Fibroblast of skin of abdomen (primary cell): ENCODE results near the gene EFNA3.

Experiments
- DNase-seq: peaks from one replicate; pipeline ENCODE4 v3.0.0-alpha.2; 2013

EFNA3 gene

GRCh38 chr1:155133799-155134281 is 55.2 kb downstream of the EFNA3 start:
- no peak for DNase-seq

GRCh38 chr1:155134322-155134721 is 55.7 kb downstream of the EFNA3 start:
- DNase-seq: no peak

GRCh38 chr1:155134880-155135414 is 56.3 kb downstream of the EFNA3 start:
- DNase-seq: peak; percentile 89

- peak; percentile 93 for DNase-seq
These were observed 56.9 kb downstream of the EFNA3 start, which contains the start of gene SLC50A1 for GRCh38 chr1:155135415-155136028. Gene SLC50A1, plus strand, starts transcription at chr1:155135852. Its CDS starts 60 bp downstream, at chr1:155135912.

GRCh38 chr1:155136748-155137147 is 58.1 kb downstream of the EFNA3 start:
- DNase-seq: no peak
